Retinal pigment epithelial cell (primary cell): ENCODE data around the gene SRP9.

ENCODE experiments used
- DNase-seq: peaks from one replicate; pipeline ENCODE4 v3.0.0-alpha.2; 2010; ENCODE audit warnings: low read depth
- H3K4me3 ChIP-seq: 2 replicates; pipeline ENCODE4 v1.5.1; 2011; ENCODE audit warnings: mild to moderate bottlenecking, low read length, control low read depth, moderate library complexity
- CTCF ChIP-seq: conservative IDR thresholded peaks from 2 replicates; pipeline ENCODE4 v1.5.1; 2011; ENCODE audit warnings: low read depth, low read length, control low read depth, inconsistent platforms

Gene SRP9

GRCh38 chr1:225737866-225738265, 39.8 kb upstream of the SRP9 start:
- no peak for DNase-seq
- no peak for TF ChIP-seq CTCF

DNA sequence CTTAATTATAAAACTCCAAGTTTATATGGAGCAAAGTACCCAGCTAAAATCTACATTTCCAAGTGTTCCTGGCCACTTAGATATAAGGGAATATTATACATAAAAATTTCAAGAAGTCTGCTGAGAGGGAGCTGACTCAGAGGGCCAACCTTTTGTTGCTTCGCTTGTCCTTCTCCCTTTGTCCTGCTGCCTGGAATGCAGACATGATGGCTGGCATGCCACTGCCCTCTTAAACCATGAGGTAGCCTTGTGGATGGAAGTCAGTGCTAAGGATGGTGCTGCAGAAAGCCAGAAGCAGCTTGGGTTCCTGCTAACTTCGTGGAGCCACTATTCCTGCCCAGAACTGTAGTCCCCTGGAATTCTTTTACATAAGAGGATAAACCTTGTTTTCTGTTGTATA, 38.9 kb upstream of the SRP9 start:
- no peak overlapping the region for H3K4me3 ChIP-seq
- no peak for DNase-seq
- TF ChIP-seq CTCF = no peak

More at GRCh38 chr1:225737866-225738265, 39.8 kb upstream of the SRP9 start:
- H3K4me3 ChIP-seq = no peak overlapping the region

DNA sequence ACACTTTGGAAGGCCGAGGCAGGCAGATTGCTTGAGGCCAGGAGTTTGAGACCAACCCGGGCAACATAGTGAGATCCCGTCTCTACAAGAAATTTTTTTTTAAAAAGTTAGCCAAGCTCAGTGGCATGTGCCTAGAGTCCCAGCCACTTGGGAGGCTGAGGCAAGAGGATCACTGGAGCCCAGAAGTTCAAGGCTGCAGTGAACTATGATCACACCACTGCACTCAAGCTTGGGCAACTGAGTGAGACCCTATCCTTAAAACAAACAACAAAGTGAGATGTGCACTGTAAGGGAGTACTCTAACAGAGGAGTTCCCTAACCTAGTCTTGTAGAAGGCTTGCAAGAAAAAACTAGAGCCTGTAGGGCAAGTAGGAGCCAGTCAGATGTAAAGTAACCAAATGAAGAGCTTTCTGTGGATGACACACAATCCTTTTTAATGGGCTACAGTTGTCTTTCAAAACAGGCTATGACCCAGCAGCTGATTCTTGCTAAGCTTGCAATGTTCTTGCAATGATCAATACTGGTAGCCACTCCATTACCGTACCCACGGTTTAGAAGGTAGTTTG, 38.0 kb upstream of the SRP9 start:
- no peak for DNase-seq
- TF ChIP-seq CTCF = no peak
- no peak overlapping the region for H3K4me3 ChIP-seq

DNA sequence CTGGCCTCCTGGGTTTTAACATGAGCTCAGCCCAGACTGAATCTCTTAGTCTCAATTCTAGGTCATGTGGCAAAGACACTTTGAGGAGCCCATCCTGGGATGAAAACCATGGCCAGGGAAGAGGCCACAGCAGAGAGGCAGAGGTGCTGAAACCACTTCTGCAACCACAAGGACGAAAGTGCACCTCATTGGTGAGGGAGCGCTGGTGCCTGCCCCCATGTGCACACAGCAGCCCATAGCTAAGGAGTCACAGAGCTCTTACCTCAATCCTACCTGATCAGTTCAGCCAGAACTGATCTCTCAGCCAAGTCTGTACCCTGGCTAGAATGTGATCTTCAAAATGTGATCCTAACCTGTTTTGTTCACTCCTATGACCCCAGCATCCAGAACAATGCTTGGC, 32.9 kb upstream of the SRP9 start:
- TF ChIP-seq CTCF = no peak
- no peak overlapping the region for H3K4me3 ChIP-seq
- DNase-seq = no peak

- no peak for TF ChIP-seq CTCF
- no peak for DNase-seq
Observed at GRCh38 chr1:225745273-225745672, 32.4 kb upstream of the SRP9 start.

GRCh38 chr1:225746361-225747179, 31.1 kb upstream of the SRP9 start:
- peak overlapping the region; percentile 33 for H3K4me3 ChIP-seq
- peak; percentile 1 for TF ChIP-seq CTCF
- peak; percentile 78 for DNase-seq

More at GRCh38 chr1:225745273-225745672, 32.4 kb upstream of the SRP9 start:
- H3K4me3 ChIP-seq = no peak overlapping the region

- no peak for DNase-seq
- no peak for TF ChIP-seq CTCF
Observed at GRCh38 chr1:225747566-225747965, 30.1 kb upstream of the SRP9 start.

More at GRCh38 chr1:225747566-225747965, 30.1 kb upstream of the SRP9 start:
- H3K4me3 ChIP-seq = no peak overlapping the region
